Left cardiac atrium (tissue), 4 donors: Measurements from ENCODE around the gene CDC27. TPM values are rescaled to one million over a fixed set of nuclear protein-coding genes. Genes with fewer than 3 reads are reported as not detected.
"Not testable (repeated sequence)": the region's sequence is repeated elsewhere in the genome, so short reads cannot be mapped to it uniquely, and the experiment has no call there.

Source experiments
- ATAC-seq, 2 donors: fragments of 200-7000 bp; cut with Tn5 transposase; one replicate each; pipeline ENCODE4 v1.9.1; 2020; ENCODE audit warnings: mild to moderate bottlenecking in 2 of 2, moderate library complexity in 2 of 2
- DNase-seq: peaks from one replicate; pipeline ENCODE4 v3.0.0-alpha.2; 2020
- intact Hi-C, 2 donors: fragments of 100-400 bp; cut with DNase I; formaldehyde crosslinking; loops; one replicate each; pipeline versions ENCODE4 v1.14.1 to v1.15.1; 2022 to 2023
- total RNA-seq, 2 donors: library from RNA; stranded (reverse); fragmentation: NEBNext Ultra II Directional; extraction: Animal tissue kit (Norgen Biotek cat#: 25700); gene quantifications; one replicate each; pipeline ENCODE4 v1.2.1, GENCODE V29; 2021
- donor health status: DM: no; HTN: yes; CAD: no.
- donor health status: DM: no; HTN: yes; CAD: no; lungs with severe emphysema.
- donor health status: DM: yes; HTN: yes; CAD: no.
- donor health status: Dilated cardiomyopathy.

CDC27 gene
- total RNA-seq, 2 donors from 2014 or later: 75.7 to 83.9 TPM

GRCh38 chr17:47166854-47167253, 22.2 kb downstream of the CDC27 start:
- DNase-seq, intact Hi-C loops, ATAC-seq: not testable (repeated sequence)

GRCh38 chr17:47165137-47165536, 24.0 kb downstream of the CDC27 start:
- ATAC-seq (peak; percentile 52 to 70), DNase-seq (no peak)
- intact Hi-C loops: no loop called here

DNA sequence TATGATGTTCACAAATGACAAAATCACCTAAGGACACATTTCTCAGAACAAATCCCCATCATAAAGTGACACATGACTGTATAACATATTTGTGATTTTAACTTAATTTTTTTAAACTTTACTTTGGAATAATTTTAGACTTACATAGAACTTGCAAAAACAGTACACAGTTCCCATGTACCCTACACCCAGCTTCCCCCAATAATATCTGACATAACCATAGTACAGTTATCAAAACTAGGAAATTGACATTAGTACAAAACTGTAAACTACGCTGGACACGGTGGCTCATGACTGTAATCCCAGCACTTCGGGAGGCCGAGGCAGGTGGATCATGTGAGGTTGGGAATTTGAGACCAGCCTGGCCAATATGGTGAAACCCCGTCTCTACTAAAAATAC, 24.8 kb downstream of the CDC27 start:
- ATAC-seq (no peak), DNase-seq (no peak)
- intact Hi-C loops: no loop called here

DNA sequence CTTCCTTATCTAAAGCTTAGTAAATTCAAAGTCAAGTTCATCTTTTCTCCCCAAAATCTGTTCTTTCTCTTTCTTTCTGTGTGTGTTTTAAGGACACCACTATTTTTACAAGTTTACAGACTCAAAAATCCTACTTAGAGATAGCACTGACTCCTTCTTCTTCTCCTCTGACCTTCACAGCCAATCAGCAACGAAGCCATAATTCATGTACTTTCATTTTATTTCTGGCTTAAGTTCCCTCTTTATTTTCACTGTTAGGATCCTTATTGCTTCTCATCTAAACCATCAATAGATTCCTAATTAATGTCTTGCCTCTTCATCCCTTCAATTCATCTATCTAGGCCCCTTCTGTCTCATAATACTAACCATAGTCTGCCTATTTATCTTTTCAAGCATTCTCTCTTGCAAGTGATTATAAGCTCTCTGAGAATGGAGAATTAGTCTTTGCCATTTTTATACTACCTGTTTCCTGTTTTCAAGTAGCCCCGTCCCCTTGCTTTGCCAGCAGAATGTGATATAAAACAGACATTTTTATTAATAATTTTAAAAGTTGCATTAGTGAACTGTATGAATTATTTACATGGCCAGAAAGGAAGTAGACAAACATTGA, 27.0 kb downstream of the CDC27 start:
- intact Hi-C loops: no loop called here
- DNase-seq (no peak), ATAC-seq (no peak)

DNA sequence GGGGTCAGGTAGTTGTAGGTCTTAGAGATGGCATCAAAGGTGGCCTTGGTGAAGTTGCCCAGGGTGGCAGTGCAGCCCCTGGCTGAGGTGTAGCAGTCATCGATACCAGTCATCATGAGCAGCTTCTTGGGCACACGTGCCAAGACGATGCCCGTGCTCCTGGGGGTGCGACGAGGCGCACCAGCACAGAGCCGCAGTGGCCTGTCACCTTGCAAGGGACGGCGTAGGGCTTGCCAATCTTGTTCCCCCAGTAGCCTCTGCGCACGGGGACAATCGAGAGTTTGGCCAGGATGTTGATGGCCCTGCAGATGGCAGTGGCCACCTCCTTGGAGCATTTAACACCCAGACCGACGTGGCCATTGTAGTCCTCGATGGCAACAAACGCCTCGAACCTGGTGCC, 29.8 kb downstream of the CDC27 start:
- ATAC-seq (no peak), DNase-seq (no peak)
- intact Hi-C loops: no loop called here

DNA sequence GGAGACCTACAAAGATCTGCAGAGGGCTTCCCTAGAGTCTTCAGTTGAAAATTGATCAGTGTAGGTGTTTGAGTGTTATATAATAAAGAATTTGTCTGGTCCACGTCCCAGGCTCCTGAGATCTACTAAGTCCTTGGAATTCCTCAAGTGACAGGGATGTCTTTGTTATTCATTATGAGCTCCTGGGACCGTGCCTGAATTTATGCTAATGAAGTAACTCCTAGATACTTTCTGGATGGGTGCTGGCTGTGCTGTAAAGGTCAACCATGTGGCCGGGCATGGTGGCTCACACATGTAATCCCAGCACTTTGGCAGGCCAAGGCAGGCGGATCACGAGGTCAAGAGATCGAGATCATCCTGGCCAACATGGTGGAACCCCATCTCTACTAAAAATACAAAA, 43.7 kb downstream of the CDC27 start:
- intact Hi-C loops: no loop called here
- ATAC-seq (no peak), DNase-seq (no peak)

DNA sequence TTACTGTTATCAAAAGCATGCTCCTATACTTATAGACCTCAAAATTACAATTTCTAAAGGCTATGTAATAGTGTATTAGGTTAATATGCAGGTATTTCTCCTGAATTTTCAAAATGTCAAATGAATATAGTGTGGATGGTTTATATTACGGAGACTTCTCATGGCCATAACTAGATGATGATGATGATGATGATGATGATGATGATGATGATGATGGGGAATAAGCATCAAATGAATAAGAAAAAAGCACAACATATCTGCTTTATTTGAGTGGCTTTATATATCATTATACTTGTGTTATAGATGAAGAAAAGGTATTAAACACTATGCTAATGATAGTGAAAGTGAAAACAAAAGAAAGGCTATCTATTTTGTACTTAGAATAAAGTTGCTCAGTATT, 53.9 kb downstream of the CDC27 start:
- DNase-seq (no peak), ATAC-seq (no peak)
- intact Hi-C loops: no loop called here

- DNase-seq, ATAC-seq, intact Hi-C loops: not testable (repeated sequence)
Observed at GRCh38 chr17:47134354-47134753, 54.7 kb downstream of the CDC27 start.

DNA sequence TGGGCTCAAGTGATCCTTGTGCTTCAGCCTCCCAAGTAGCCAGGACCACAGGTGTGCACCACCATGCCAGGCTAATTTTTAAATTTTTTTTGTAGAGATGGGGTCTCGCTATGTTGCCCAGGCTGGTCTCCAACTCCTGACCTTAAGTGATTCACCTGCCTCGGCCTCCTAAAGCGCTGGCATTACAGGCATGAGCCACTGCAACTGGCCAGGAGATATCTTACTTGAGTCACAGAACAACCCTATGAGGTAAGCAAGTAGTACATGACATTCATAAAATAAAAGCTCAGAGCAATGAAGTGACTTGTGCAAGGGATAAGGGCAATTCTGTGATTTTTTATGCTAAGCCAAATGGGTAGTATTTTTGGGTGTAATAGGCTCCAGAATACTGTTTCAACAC, 57.3 kb downstream of the CDC27 start:
- ATAC-seq: no peak
- no peak for DNase-seq
- intact Hi-C loops: no loop called here

GRCh38 chr17:47126835-47127234, 62.3 kb downstream of the CDC27 start:
- intact Hi-C loops, DNase-seq, ATAC-seq: not testable (repeated sequence)

GRCh38 chr17:47123262-47123661, 65.8 kb downstream of the CDC27 start:
- DNase-seq, ATAC-seq, intact Hi-C loops: not testable (repeated sequence)

DNA sequence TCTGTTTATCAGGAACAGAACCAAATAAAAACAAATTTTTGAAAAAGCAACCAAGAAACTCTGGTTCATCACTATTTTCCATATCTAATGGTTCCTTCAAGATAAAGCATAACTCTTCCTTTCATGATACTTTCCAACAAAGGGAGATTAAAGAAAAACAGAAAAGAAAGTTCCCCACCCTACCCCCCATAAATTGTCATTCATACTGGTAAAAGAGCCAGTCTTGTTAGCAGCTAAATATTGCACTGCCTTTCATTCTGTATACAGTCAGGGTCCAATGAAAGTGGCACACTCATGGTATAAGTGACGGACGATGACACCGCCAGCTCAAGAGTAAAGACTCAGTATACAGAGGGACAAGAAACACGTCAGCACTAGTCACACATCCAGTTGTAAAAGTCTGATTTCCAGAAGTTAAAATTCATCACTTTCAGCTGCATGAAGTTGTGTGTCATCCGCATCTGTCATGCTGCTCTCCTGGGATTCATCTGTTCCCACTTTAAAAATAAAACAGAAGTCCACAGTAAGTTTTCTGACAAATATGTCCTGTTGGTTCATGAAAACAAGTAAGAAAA, 68.5 kb downstream of the CDC27 start:
- ATAC-seq (no peak), DNase-seq (no peak)
- intact Hi-C loops: no loop called here

GRCh38 chr17:47119746-47120520, 69.2 kb downstream of the CDC27 start:
- intact Hi-C loops: no loop called here
- no peak for ATAC-seq
- no peak for DNase-seq

DNA sequence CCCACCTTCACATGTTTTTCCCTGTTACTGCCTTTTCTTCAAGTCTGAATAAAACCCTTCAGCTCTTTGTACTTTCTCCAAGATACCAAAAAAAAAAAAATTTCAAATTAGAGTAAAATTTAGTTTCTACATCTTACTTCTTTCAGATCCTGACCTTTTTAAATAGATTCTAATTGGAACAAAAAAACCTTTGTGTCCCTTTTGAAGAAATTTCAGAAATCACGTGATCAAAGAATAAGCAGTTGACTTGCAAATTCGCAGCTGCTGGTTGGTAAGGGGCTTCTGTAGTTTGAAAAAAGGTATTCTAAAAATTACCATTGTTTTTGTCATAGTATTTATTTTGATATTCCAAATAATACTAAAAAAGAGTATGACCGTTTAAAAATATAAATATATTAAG, 71.7 kb downstream of the CDC27 start:
- DNase-seq (no peak), ATAC-seq (no peak)
- intact Hi-C loops: no loop called here

- ATAC-seq: no peak
- DNase-seq: no peak
- intact Hi-C loops: no loop called here
Observed at GRCh38 chr17:47106130-47106529, 83.0 kb downstream of the CDC27 start.

- ATAC-seq, DNase-seq, intact Hi-C loops: not testable (repeated sequence)
Observed at GRCh38 chr17:47105246-47105645, 83.8 kb downstream of the CDC27 start.

DNA sequence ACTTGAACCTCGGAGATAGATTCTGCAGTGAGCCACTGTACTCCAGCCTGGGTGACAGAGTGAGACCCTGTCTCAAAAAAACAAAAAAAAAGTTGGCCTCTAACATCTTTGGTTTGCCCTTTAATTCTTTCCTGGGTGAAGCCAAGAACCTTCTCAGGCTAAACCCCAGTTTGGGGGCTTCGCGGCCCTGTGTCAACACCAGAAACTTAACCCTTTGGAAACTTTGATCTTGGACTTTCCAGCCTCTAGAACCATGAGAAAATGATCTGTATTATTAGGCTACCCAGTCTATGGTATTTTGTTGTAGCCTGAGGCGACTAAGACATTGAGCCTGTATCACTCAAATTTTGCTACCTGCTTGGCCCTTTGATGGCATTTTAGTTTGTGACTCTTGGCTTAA, 86.2 kb downstream of the CDC27 start:
- DNase-seq: no peak
- no peak for ATAC-seq
- intact Hi-C loops: no loop called here

- peak; percentile 100 for ATAC-seq
- intact Hi-C loops: no loop called here
Observed at GRCh38 chr17:47099987-47100711, 88.9 kb downstream of the CDC27 start.

GRCh38 chr17:47099451-47099986, 89.6 kb downstream of the CDC27 start:
- intact Hi-C loops: no loop called here
- peak in 1 of 2 donors; percentile 9 for ATAC-seq
- DNase-seq: no peak

More at GRCh38 chr17:47099987-47100711, 88.9 kb downstream of the CDC27 start:
- DNase-seq: peak; percentile 94

DNA sequence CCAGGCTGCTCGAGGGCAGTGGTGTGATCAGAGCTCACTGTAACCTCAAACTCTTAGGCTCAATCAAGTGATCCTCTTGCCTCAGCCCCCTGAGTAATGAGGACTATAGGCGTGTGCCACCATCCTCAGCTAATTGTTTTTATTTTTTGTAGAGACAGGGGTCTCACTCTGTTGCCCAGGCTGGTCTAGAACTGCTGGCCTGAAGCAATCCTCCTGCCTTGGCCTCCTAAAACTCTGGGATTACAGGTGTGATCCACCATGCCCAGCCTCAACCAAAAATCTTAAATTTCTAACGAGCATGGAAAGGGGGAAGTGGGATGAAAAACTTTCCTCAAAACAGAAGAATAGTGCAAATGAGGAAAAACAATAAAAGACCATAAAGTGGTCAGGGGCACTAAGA, 92.8 kb downstream of the CDC27 start:
- no peak for DNase-seq
- intact Hi-C loops: no loop called here
- ATAC-seq: no peak
